ENCODE data around the gene PLEKHH2. TPM values are rescaled to one million over a fixed set of nuclear protein-coding genes. Genes with fewer than 3 reads are reported as not detected.

The PLEKHH2 gene
- total RNA-seq, 1 donor from 2014 or later: 27.5 TPM

DNA sequence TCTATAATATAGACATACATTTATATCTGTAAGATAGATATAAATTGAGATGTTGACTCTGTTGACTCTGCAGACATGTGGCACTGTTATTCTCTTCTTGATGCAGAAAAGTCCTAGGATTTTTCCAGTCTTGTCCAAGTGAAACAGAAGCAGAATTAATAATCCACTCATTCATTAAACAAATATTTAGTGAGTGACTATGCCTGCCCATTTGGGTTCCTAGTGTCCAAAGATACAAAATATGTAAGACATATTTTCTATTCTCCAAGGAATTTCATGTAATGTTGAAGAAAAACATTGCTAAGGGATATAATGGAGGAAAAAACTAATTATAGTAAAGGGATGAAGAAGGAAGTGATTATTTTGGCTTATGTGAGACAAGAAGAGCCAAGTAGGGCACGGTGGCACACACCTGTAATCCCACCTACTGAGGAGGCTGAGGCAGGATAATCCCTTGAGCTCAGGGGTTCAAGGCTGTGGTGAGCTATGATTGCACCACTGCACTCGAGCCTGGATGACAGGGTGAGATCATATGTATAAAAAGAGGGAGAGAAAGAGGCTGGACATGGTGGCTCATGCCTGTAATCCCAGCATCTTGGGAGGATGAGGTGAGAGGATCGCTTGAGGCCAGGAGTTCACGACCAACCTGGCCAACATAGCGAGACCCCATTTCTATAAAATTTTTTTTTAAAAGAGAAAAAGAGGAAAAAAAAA is 19.9 kb upstream of the PLEKHH2 start:
- TF ChIP-seq POLR2A (IDR thresholded peaks at IDR 0.05) (no peak), POLR2AphosphoS5 (IDR thresholded peaks at IDR 0.05; ENCODE audit: insufficient read depth in 1 of 2, low read depth in 1 of 2) (no peak)
- TF ChIP-seq, protein P1, sequence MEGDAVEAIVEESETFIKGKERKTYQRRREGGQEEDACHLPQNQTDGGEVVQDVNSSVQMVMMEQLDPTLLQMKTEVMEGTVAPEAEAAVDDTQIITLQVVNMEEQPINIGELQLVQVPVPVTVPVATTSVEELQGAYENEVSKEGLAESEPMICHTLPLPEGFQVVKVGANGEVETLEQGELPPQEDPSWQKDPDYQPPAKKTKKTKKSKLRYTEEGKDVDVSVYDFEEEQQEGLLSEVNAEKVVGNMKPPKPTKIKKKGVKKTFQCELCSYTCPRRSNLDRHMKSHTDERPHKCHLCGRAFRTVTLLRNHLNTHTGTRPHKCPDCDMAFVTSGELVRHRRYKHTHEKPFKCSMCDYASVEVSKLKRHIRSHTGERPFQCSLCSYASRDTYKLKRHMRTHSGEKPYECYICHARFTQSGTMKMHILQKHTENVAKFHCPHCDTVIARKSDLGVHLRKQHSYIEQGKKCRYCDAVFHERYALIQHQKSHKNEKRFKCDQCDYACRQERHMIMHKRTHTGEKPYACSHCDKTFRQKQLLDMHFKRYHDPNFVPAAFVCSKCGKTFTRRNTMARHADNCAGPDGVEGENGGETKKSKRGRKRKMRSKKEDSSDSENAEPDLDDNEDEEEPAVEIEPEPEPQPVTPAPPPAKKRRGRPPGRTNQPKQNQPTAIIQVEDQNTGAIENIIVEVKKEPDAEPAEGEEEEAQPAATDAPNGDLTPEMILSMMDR (IDR thresholded peaks at IDR 0.05): no peak
- Histone ChIP-seq H3K4me1 (no peaks in the 10 kb centered on the region), H3K9me3 (no peaks in the 10 kb centered on the region), H3K27ac (no peak overlapping the region), H3K27me3 (no peaks in the 10 kb centered on the region), H3K4me3 (no peak overlapping the region), H3K36me3 (no peaks in the 10 kb centered on the region)
- intact Hi-C loops (cut with DNase I): no loop called here
- DNase-seq (ENCODE audit: extremely low spot score in 2 of 2): no peak

DNA sequence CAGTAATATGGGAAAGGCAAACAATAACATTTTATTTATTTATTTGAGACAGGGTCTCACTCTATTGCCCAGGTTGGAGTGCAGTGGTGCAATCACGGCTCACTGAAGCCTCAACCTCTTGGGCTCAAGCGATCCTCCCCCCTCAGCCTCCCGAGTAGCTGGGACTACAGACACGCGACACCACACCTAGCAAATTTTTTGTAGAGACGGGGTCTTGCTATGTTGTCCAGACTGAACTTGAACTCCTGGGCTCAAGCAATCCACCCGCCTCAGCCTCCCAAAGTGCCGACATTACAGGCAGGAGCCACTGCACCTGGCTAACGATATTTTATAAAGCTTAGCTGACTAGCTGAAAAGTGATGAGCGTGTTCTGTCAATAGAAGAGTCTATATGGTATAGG is 17.5 kb upstream of the PLEKHH2 start:
- no peaks in the 10 kb centered on the region for H3K36me3 ChIP-seq
- intact Hi-C loops (cut with DNase I): no loop called here
- no peak for DNase-seq (ENCODE audit: extremely low spot score in 2 of 2)
- H3K27me3 ChIP-seq: no peaks in the 10 kb centered on the region
- no peaks in the 10 kb centered on the region for H3K4me1 ChIP-seq
- H3K27ac ChIP-seq: no peak overlapping the region
- H3K9me3 ChIP-seq: no peaks in the 10 kb centered on the region
- TF ChIP-seq, protein P1 (IDR thresholded peaks at IDR 0.05): no peak
- TF ChIP-seq POLR2AphosphoS5 (IDR thresholded peaks at IDR 0.05; ENCODE audit: insufficient read depth in 1 of 2, low read depth in 1 of 2) (no peak), POLR2A (IDR thresholded peaks at IDR 0.05) (no peak)
- no peak overlapping the region for H3K4me3 ChIP-seq

- TF ChIP-seq POLR2A (IDR thresholded peaks at IDR 0.05) (no peak), POLR2AphosphoS5 (IDR thresholded peaks at IDR 0.05; ENCODE audit: insufficient read depth in 1 of 2, low read depth in 1 of 2) (no peak)
- TF ChIP-seq, protein P1 (IDR thresholded peaks at IDR 0.05): no peak
- Histone ChIP-seq H3K4me3 (no peak overlapping the region), H3K27ac (no peak overlapping the region), H3K4me1 (no peaks in the 10 kb centered on the region), H3K9me3 (no peaks in the 10 kb centered on the region), H3K27me3 (no peaks in the 10 kb centered on the region), H3K36me3 (no peaks in the 10 kb centered on the region)
- DNase-seq (ENCODE audit: extremely low spot score in 2 of 2): no peak
- intact Hi-C loops (cut with DNase I): no loop called here
These were observed 14.1 kb upstream of the PLEKHH2 start for GRCh38 chr2:43622931-43623451.

DNA sequence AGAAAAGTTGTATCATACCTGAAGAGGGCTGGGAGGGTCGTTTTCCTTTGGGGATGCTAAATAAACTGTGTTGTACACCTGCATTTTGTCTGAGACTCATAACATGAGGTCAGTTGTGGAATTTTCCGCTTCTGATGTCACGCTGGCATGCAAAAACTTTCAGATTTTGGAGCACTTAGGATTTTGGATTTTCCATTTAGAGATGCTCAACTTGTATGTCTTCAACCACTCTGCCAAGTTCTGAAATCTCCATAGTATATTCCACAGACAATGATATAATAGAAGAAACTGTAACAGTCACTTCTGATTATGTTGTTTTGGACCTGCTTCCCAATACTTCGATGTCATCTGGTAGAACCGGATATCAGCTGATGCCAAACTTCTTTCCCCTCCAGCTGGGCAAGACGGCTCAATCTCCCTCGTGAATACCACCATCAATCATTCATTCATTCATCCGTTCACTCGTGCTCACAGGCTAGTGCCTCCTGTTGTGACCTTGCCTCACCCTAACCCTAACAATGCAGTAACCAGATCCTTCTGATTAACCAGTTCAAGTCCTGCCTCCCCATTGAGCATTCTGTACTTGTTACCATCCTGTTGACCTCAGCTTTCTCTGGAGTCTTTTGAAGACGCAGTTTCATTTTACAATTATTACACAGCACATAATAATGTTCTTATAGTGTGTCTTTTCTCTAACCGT is 5.3 kb upstream of the PLEKHH2 start:
- TF ChIP-seq POLR2A (IDR thresholded peaks at IDR 0.05) (no peak), POLR2AphosphoS5 (IDR thresholded peaks at IDR 0.05; ENCODE audit: insufficient read depth in 1 of 2, low read depth in 1 of 2) (no peak)
- TF ChIP-seq, protein P1 (IDR thresholded peaks at IDR 0.05): no peak
- Histone ChIP-seq H3K4me3 (no peak overlapping the region), H3K27ac (no peak overlapping the region), H3K27me3 (no peaks in the 10 kb centered on the region), H3K9me3 (no peaks in the 10 kb centered on the region), H3K4me1 (peaks cover 5% of the 10 kb centered on the region), H3K36me3 (no peaks in the 10 kb centered on the region)
- no peak for DNase-seq (ENCODE audit: extremely low spot score in 2 of 2)
- intact Hi-C loops (cut with DNase I): no loop called here
